Heart left ventricle (tissue), 16 donors: Measurements from ENCODE around the gene PIK3C2G. TPM values are rescaled to one million over a fixed set of nuclear protein-coding genes. Genes with fewer than 3 reads are reported as not detected.

ENCODE experiments used
- ATAC-seq, 4 donors: fragments of 200-7000 bp; cut with Tn5 transposase; one replicate each; pipeline ENCODE4 v1.9.1; 2020 to 2022; ENCODE audit warnings: moderate library complexity in 4 of 4, mild to moderate bottlenecking in 3 of 4, moderate number of reproducible peaks in 1 of 4
- DNase-seq, 5 donors: peaks; one replicate each; pipeline ENCODE4 v3.0.0-alpha.2; 2020
- H3K27ac ChIP-seq, 12 donors: fragments of 200-600 bp; sonication (generic) in 4 of 12; one replicate each; pipeline versions ENCODE4 v1.5.0 to v1.8.0; 2016 to 2022; ENCODE audit warnings: mild to moderate bottlenecking in 2 of 12
- H3K27me3 ChIP-seq, 9 donors: fragments of 200-600 bp; sonication (generic) in 2 of 9; one replicate each; pipeline versions ENCODE4 v1.5.1 to v1.8.0; 2016 to 2022; ENCODE audit warnings: mild to moderate bottlenecking in 3 of 9
- H3K36me3 ChIP-seq, 9 donors: fragments of 200-600 bp; sonication (generic) in 2 of 9; one replicate each; pipeline versions ENCODE4 v1.5.0 to v1.8.0; 2018 to 2022; ENCODE audit warnings: mild to moderate bottlenecking in 2 of 9
- H3K4me1 ChIP-seq, 12 donors: fragments of 200-600 bp; sonication (generic) in 4 of 12; one replicate each; pipeline versions ENCODE4 v1.5.0 to v1.8.0; 2016 to 2022; ENCODE audit warnings: mild to moderate bottlenecking in 3 of 12
- H3K4me3 ChIP-seq, 12 donors: fragments of 200-600 bp; sonication (generic) in 4 of 12; one replicate each; pipeline versions ENCODE4 v1.5.0 to v1.8.0; 2017 to 2022; ENCODE audit warnings: mild to moderate bottlenecking in 9 of 12, moderate library complexity in 4 of 12
- H3K9me3 ChIP-seq, 12 donors: fragments of 200-600 bp; sonication (generic) in 4 of 12; one replicate each; pipeline versions ENCODE4 v1.5.0 to v1.8.0; 2016 to 2022; ENCODE audit warnings: mild to moderate bottlenecking in 1 of 12
- POLR2A ChIP-seq, 2 donors: fragments of 450-650 bp; IDR thresholded peaks; one replicate each; pipeline ENCODE4 v1.6.1; 2017; ENCODE audit warnings: antibody characterized with exemption in 2 of 2, mild to moderate bottlenecking in 2 of 2, moderate library complexity in 2 of 2
- WGBS, 4 donors: extraction: QIAGEN DNeasy Blood & Tissue Kit in 2 of 4; methylation state at CpG; one replicate each; pipeline versions ENCODE4 v1.1.5 to v1.1.7; 2013 to 2018; 5-methylcytosine and 5-hydroxymethylcytosine counted together
- intact Hi-C, 10 donors: fragments of 100-400 bp; cut with DNase I; formaldehyde crosslinking; loops; one replicate each; pipeline versions ENCODE4 v1.11.1 to v1.14.2; 2022
- polyA plus RNA-seq, 2 donors: library from polyadenylated mRNA; stranded (reverse); fragments of 200-250 nt; gene quantifications; one replicate each; pipeline ENCODE4 v1.2.3, GENCODE V29; 2013
- total RNA-seq, 9 donors: library from RNA; depleted of rRNA in 2 of 9; stranded (reverse); fragments of >200 nt in 2 of 9; fragmentation: NEBNext Ultra II Directional in 3 of 9; extraction: Animal tissue kit (Norgen Biotek cat#: 25700) in 3 of 9; gene quantifications; one replicate each; pipeline versions ENCODE4 v1.1.0 to v1.2.4, GENCODE V29; 2016 to 2023
- TF ChIP-seq, protein P1 (sequence below), 12 donors: fragments of 200-600 bp; sonication (generic) in 4 of 12; IDR thresholded peaks; one replicate each; pipeline versions ENCODE4 v1.5.0 to v1.8.0; 2018 to 2022; ENCODE audit warnings: antibody characterized with exemption in 12 of 12, mild to moderate bottlenecking in 5 of 12
- donor health status: ischemic (EF 13 %, LVEDD 7.1; RV severe dilation, severe dysfunction).
- donor health status: healthy with polysubstance abuse.
- donor health status: DM: no; HTN: yes; CAD: no.
- donor health status: DM: no; HTN: no; CAD: no.
- donor health status: ischemic (EF 25% LVEDD 6.9; RV normal size, moderate dysfunction).
- donor health status: ischemic (EF 25% LVEDD 5.7; RV mildly dilated, moderate dysfunction).
- donor health status: healthy.
- donor health status: DM: yes; HTN: yes; CAD: no.
- donor health status: ischemic (EF 35%, LVEDD 5.7; RV mildly dilated, moderate dysfunction).
- donor health status: nonischemic (EF 11% LVEDD 7.7; RV severe dilation, severe dysfunction).
- donor health status: DM: yes; HTN: yes; CAD: no.
- donor health status: PGD.
- donor health status: ischemic (EF 29% LVEDD 5.4; RV normal size, mild dysfunction).
- donor health status: nonischemic (EF 23%, LVEDD 6.1; RV moderate dilation, normal function).

Gene PIK3C2G
- total and polyA plus RNA-seq, 11 donors = not detected

DNA sequence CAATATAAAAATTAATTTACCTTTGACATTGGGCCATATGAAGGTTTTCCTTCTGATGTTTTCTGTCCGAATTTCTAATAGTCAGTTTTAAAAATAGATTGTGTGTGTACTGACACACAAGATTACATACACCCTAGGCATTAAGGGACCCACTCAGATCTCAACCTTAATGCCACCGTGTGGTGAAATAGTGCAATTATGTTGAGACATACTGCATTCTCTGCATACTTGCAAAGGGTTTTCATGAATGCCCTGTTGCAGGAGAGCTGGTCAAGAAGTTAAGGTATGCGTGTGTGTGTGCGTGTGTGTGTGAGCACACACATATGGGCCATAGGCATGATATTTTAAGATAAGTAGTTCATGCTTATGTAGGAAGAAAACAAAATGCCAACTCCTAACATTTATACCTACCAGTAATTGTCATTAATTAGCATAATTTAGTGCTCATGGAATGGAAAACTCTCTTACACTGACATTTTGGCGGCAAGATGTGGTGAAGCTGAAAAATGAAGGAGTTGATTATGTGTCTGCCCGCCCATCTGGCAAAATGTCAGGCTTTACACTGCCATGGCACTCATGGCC is 58.8 kb downstream of the PIK3C2G start:
- Histone ChIP-seq H3K27ac (no peak overlapping the region), H3K4me3 (no peak overlapping the region), H3K27me3 (no peaks in the 10 kb centered on the region), H3K9me3 (no peaks in the 10 kb centered on the region), H3K4me1 (no peaks in the 10 kb centered on the region), H3K36me3 (no peaks in the 10 kb centered on the region)
- TF ChIP-seq POLR2A (IDR thresholded peaks at IDR 0.05) = no peak
- TF ChIP-seq, protein P1, sequence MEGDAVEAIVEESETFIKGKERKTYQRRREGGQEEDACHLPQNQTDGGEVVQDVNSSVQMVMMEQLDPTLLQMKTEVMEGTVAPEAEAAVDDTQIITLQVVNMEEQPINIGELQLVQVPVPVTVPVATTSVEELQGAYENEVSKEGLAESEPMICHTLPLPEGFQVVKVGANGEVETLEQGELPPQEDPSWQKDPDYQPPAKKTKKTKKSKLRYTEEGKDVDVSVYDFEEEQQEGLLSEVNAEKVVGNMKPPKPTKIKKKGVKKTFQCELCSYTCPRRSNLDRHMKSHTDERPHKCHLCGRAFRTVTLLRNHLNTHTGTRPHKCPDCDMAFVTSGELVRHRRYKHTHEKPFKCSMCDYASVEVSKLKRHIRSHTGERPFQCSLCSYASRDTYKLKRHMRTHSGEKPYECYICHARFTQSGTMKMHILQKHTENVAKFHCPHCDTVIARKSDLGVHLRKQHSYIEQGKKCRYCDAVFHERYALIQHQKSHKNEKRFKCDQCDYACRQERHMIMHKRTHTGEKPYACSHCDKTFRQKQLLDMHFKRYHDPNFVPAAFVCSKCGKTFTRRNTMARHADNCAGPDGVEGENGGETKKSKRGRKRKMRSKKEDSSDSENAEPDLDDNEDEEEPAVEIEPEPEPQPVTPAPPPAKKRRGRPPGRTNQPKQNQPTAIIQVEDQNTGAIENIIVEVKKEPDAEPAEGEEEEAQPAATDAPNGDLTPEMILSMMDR (IDR thresholded peaks at IDR 0.05) = peak; percentile 7 to 59 (median 37)
- 43 to 53% (median 49%) methylated on average over 6 of the region's 6 CpGs for WGBS, 4 donors
- peak in 1 of 5 donors; percentile 10 for DNase-seq
- ATAC-seq = peak in 3 of 4 donors; percentile 61 to 79 (median 65)
- intact Hi-C loops = loop anchor here in 1 of 10 donors (2.0 to 10.0 kb wide), 2 partner anchors 69 to 185 kb away; no protein-coding TSS in a partner anchor

DNA sequence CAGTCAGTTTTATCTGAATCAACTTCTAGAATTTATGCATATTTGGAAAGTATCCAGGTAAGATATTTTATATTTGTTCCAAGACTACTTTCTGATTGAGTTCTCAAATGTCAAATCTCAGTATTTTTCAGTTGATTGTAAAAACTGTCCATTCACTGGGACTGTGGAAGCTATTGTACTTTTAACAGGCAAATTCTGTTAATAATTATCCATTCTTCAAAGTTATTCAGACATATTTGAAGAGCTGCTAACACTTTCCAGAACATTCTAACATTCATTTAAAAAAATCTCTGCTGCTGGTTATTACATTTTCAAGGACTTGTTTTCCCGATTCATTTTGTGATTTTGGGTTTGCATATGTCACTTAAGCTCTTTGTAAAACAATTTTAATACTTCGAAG is 59.7 kb downstream of the PIK3C2G start:
- TF ChIP-seq POLR2A (IDR thresholded peaks at IDR 0.05) = no peak
- TF ChIP-seq, protein P1 (IDR thresholded peaks at IDR 0.05) = no peak
- intact Hi-C loops = loop anchor here in 1 of 10 donors (2.0 to 10.0 kb wide), 2 partner anchors 70 to 186 kb away; no protein-coding TSS in a partner anchor
- H3K27me3 ChIP-seq = no peaks in the 10 kb centered on the region
- H3K36me3 ChIP-seq = no peaks in the 10 kb centered on the region
- H3K4me3 ChIP-seq = no peak overlapping the region
- no peak overlapping the region for H3K27ac ChIP-seq
- ATAC-seq (no peak), DNase-seq (no peak)
- 88 to 96% (median 92%) methylated on average over 2 of the region's 2 CpGs for WGBS, 4 donors
- no peaks in the 10 kb centered on the region for H3K4me1 ChIP-seq
- no peaks in the 10 kb centered on the region for H3K9me3 ChIP-seq

DNA sequence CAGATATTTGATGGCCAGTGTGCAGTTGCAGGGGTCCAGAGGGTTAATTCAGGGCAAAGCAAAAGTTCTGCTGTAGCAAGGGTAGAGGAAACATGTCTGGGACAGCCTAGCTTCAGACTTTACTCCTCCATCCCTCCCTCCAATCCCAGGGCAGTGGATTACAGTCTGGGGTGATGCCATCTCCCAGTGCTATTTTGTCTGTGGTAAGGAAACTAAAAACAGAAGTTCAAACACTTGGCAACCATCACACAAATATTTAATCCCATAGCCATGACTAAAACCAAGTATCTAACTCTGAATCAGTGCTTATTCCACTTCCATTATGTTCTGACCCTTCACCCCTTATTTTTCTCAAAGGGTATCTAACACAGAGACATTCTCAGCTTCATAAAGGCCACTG is 61.8 kb downstream of the PIK3C2G start:
- Histone ChIP-seq H3K9me3 (no peaks in the 10 kb centered on the region), H3K4me3 (no peak overlapping the region), H3K27me3 (no peaks in the 10 kb centered on the region), H3K27ac (no peak overlapping the region), H3K4me1 (peaks cover 0 to 5% (median 0%) of the 10 kb centered on the region in 12 donors), H3K36me3 (no peaks in the 10 kb centered on the region)
- no peak for TF ChIP-seq POLR2A (IDR thresholded peaks at IDR 0.05)
- TF ChIP-seq, protein P1 (IDR thresholded peaks at IDR 0.05) = no peak
- DNase-seq (no peak), ATAC-seq (no peak)
- intact Hi-C loops = loop anchor here in 1 of 10 donors (10.0 kb wide), 1 partner anchor 188 kb away; no protein-coding TSS in a partner anchor

DNA sequence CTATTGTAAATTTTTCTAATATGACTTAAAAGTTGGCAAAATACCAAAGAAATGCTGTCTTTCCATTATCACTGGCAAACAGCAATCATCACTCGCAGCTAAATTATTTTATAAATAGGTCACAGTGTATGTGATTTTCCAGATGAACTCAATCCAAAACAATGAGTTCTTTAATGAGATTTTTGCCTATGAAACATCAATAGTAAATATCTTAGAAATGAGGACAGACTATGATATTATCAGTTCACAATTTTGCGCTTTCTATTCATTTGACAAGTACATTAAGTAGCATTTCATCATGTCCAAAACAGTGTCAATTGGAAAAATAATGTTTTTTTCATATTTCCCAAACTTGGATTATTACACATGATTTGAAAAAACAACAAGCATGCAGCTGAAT is 65.7 kb downstream of the PIK3C2G start:
- ATAC-seq (no peak), DNase-seq (no peak)
- Histone ChIP-seq H3K27ac (no peak overlapping the region), H3K4me1 (peaks cover 0 to 5% (median 0%) of the 10 kb centered on the region in 12 donors), H3K4me3 (no peak overlapping the region), H3K9me3 (no peaks in the 10 kb centered on the region), H3K27me3 (no peaks in the 10 kb centered on the region), H3K36me3 (no peaks in the 10 kb centered on the region)
- intact Hi-C loops = loop anchor here in 1 of 10 donors (10.0 kb wide), 1 partner anchor 192 kb away; no protein-coding TSS in a partner anchor
- TF ChIP-seq, protein P1 (IDR thresholded peaks at IDR 0.05) = no peak
- TF ChIP-seq POLR2A (IDR thresholded peaks at IDR 0.05) = no peak
- 45 to 51% (median 47%) methylated on average over 2 of the region's 2 CpGs for WGBS, 4 donors
